Motor neuron (in vitro differentiated cells): Measurements from ENCODE around the gene SMIM38. TPM values are rescaled to one million over a fixed set of nuclear protein-coding genes. Genes with fewer than 3 reads are reported as not detected.
A peak's percentile ranks its signal among the peaks of the same experiment; 100 is the strongest.

Experiments
- ATAC-seq, 8 experiments: fragments of 200-7000 bp; cut with Tn5 transposase; replicated peaks in 6 of 8; 2 replicates each; pipeline ENCODE4 v1.8.0; 2021; ENCODE audit warnings: mild to moderate bottlenecking in 8 of 8, moderate library complexity in 8 of 8
- H3K27ac ChIP-seq, 2 donors: fragments of 250-450 bp; sonication (Bioruptor Pico); 2 replicates each; pipeline ENCODE4 v1.9.0; 2021; ENCODE audit warnings: antibody characterized with exemption in 2 of 2, mild to moderate bottlenecking in 2 of 2, moderate library complexity in 1 of 2
- H3K4me1 ChIP-seq, 2 donors: fragments of 250-450 bp; sonication (Bioruptor Pico); replicated peaks in 1 of 2; 2 replicates each; pipeline ENCODE4 v1.6.1; 2021; ENCODE audit warnings: antibody characterized with exemption in 2 of 2, mild to moderate bottlenecking in 2 of 2, moderate library complexity in 1 of 2
- H3K4me3 ChIP-seq, 5 donors: fragments of 250-450 bp; sonication (Bioruptor Pico); 2 replicates each; pipeline ENCODE4 v1.9.0; 2021; ENCODE audit warnings: antibody characterized with exemption in 5 of 5, mild to moderate bottlenecking in 5 of 5, moderate library complexity in 4 of 5
- WGBS, 10 experiments: fragments of 450-650 bp; shearing (Covaris generic); methylation state at CpG; one replicate each; pipeline ENCODE4 v1.0.0; 2022; 5-methylcytosine and 5-hydroxymethylcytosine counted together
- in situ Hi-C, 9 experiments: fragments of 400-800 bp; cut with MboI; loops; one replicate each; pipeline ENCODE4 v1.15.0; 2021; ENCODE audit warnings: low sequenced_read_pairs in 9 of 9, low pct_unique_long_range_greater_than_20kb in 2 of 9; ENCODE audit not compliant: unreplicated experiment in 9 of 9
- total RNA-seq, 8 experiments: library from RNA; unstranded; fragments of 300-600 nt; gene quantifications; 2 replicates each; pipeline versions ENCODE4 v1.2.3 to v1.2.4, GENCODE V29; 2022

The SMIM38 gene
- total RNA-seq, 8 experiments from 2014 or later: 0.14 to 1.2 (median 0.56) TPM; not detected in 1

DNA sequence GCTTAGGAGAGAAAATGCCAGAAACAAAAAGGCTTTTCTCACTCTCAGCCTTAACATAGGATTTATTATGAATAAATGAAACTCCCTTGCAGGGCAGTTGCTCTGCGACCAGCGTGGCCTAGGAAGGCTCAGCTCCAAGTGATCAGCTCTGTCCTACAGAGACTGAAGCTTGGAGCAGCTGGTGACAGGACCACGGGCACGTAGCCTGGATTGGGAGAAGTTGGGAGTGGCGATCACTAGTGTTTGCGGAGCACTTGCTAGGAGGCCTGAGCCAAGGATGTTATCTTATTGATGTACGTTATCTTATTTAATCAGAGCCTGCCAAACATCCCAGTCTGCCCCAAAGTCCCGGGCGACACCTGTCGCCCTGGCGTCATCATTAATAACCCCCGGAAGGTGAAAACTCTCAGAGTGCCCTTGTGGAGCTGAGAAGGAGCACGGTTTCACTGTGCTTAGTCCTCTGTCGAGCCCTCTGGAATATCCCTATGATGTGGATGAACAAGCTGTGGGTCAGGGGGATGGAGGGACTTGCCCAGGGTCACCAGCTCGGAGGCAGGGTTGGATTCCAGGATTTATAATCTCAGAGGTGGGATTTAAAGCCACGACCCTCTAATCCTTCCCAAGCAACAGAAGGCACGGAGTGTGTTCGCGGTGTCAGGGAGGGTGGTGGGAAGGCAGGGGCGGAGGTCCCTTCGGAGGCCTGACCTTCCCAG, 40.8 kb upstream of the SMIM38 start:
- Histone ChIP-seq H3K4me1 (peaks cover 0 to 8% of the 10 kb centered on the region in 2 donors), H3K27ac (no peak overlapping the region), H3K4me3 (no peak overlapping the region)
- in situ Hi-C loops: loop anchor here in 5 of 9 experiments (10.0 to 25.0 kb wide), 3 partner anchors 322 to 547 kb away; no protein-coding TSS in a partner anchor
- 68 to 95% (median 83%) methylated on average over 3 to 9 of the region's 21 CpGs; no CpG with 5 or more reads in 4 of the 10 experiments for WGBS, 10 experiments
- ATAC-seq: no peak

DNA sequence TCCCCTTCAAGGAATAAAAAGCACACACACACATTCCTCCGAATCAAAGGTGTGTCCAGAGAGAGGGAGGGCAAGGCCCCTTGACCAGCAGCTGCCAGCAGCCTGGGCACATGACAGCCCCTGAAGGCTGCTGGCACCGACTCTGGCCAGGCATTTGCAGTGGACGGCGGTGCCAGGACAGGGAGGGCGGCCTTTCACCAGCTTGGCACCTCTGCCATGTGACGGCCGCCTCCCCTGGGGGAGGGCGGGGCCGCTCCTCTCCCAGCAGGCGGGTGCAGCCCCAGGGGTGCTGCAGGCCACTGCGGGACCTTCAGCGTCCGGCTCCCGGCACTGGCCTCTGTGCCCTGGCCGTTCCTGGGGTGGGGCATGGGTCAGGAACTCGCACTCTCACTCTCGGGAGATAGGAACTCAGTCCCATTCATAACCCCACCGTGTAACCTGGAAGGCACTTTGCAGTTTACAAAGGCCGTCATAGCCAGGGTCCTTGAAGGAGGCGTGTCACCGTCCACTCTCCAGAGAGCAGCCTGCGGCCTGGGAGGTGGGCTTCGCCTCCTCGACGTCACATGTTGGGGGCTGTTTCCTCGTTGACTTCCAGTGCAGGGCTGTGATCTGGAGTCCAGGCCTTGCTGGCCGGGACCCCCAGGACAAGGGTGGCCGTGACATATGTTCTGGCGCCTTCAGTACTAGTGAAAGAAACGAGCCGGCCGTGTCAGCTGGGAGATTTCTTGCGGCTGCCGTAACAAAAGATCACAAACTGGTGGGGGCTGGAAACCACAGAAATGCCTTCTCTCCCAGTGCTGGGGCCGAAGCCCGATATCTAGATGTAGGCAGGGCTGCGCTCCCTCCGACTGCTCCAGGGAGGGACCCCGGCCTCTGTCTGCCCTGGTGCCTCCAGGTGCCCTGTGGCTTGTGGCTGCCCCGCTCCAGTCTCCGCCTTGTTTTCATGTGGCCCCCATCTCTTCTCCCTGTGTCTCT, 39.9 kb upstream of the SMIM38 start:
- Histone ChIP-seq H3K4me1 (peaks cover 0 to 8% of the 10 kb centered on the region in 2 donors), H3K4me3 (no peak overlapping the region), H3K27ac (no peak overlapping the region)
- no peak for ATAC-seq
- in situ Hi-C loops: loop anchor here in 5 of 9 experiments (10.0 to 25.0 kb wide), 3 partner anchors 321 to 546 kb away; no protein-coding TSS in a partner anchor
- WGBS, 10 experiments: 40 to 75% (median 63%) methylated on average over 1 to 18 of the region's 41 CpGs; no CpG with 5 or more reads in 4 of the 10 experiments

GRCh38 chr11:69116671-69117070, 39.1 kb upstream of the SMIM38 start:
- Histone ChIP-seq H3K27ac (no peak overlapping the region), H3K4me3 (no peak overlapping the region), H3K4me1 (peaks cover 0 to 6% of the 10 kb centered on the region in 2 donors)
- 70 to 100% methylated on average over 1 to 2 of the region's 10 CpGs; no CpG with 5 or more reads in 8 of the 10 experiments for WGBS, 10 experiments
- ATAC-seq: no peak
- in situ Hi-C loops: loop anchor here in 5 of 9 experiments (10.0 to 25.0 kb wide), 3 partner anchors 321 to 546 kb away; no protein-coding TSS in a partner anchor

GRCh38 chr11:69119190-69119589, 36.5 kb upstream of the SMIM38 start:
- Histone ChIP-seq H3K27ac (no peak overlapping the region), H3K4me3 (no peak overlapping the region), H3K4me1 (peaks cover 9 to 13% of the 10 kb centered on the region in 2 donors)
- ATAC-seq: peak in 2 of 8 experiments; percentile 20 to 66
- in situ Hi-C loops: loop anchor here in 5 of 9 experiments (10.0 to 25.0 kb wide), 3 partner anchors 318 to 543 kb away; no protein-coding TSS in a partner anchor
- WGBS, 10 experiments: 43 to 100% (median 88%) methylated on average over 1 to 2 of the region's 2 CpGs; no CpG with 5 or more reads in 5 of the 10 experiments

DNA sequence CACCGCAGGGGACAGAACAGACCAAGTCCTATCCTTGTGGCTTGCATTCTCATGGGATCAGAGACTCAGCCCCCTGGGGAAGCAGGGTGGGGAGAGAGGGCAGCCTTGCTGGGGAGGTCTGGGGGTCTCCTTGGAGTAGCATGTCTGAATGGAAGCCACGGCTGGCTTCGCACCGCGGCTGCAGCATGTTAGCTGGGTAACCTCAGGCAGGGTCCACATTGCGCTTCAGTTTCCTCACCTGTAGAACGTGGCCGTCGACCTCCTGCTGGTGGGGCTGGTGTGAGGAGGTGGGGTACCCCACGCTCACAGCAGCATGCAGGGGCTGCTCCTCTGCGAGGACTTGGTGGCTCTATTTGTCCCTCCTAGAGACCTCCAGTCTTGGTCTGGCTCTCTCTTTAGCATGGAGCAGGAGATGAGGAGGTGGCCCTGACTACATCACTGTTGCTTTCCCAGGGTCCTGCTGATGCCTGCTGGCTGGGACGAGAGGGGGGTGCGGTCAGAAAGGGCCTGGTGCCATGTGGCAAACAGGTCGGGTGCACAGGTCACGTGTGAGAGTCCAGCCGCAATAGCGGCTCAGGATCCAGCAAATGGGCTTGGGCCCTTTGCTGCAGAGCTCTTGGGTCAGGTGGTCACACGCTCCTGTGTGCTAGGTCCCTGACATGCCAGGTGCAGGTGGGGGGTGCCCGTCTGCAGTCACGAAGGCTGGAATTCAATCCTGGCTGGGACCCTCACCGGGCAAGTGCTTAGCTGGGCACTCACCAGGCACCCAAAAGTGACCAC, 35.4 kb upstream of the SMIM38 start:
- Histone ChIP-seq H3K27ac (no peak overlapping the region), H3K4me1 (peaks cover 9 to 13% of the 10 kb centered on the region in 2 donors), H3K4me3 (no peak overlapping the region)
- in situ Hi-C loops: loop anchor here in 5 of 9 experiments (25.0 kb wide), 2 partner anchors 317 to 542 kb away; no protein-coding TSS in a partner anchor
- WGBS, 10 experiments: 73 to 100% (median 82%) methylated on average over 1 to 7 of the region's 21 CpGs; no CpG with 5 or more reads in 4 of the 10 experiments
- ATAC-seq: no peak

GRCh38 chr11:69121021-69121420, 34.7 kb upstream of the SMIM38 start:
- H3K27ac ChIP-seq: no peak overlapping the region
- in situ Hi-C loops: loop anchor here in 5 of 9 experiments (25.0 kb wide), 2 partner anchors 316 to 541 kb away; no protein-coding TSS in a partner anchor
- no peak overlapping the region for H3K4me3 ChIP-seq
- peaks cover 9 to 13% of the 10 kb centered on the region in 2 donors for H3K4me1 ChIP-seq
- 60 to 90% (median 80%) methylated on average over 1 to 5 of the region's 9 CpGs; no CpG with 5 or more reads in 2 of the 10 experiments for WGBS, 10 experiments
- ATAC-seq: no peak

- WGBS, 10 experiments: 65 to 100% (median 88%) methylated on average over 1 to 7 of the region's 19 CpGs; no CpG with 5 or more reads in 7 of the 10 experiments
- Histone ChIP-seq H3K27ac (no peak overlapping the region), H3K4me1 (peaks cover 9 to 13% of the 10 kb centered on the region in 2 donors), H3K4me3 (no peak overlapping the region)
- in situ Hi-C loops: loop anchor here in 5 of 9 experiments (25.0 kb wide), 2 partner anchors 316 to 541 kb away; no protein-coding TSS in a partner anchor
- ATAC-seq: no peak
Measured at GRCh38 chr11:69121621-69122325, 34.0 kb upstream of the SMIM38 start.

GRCh38 chr11:69122326-69122629, 33.5 kb upstream of the SMIM38 start:
- in situ Hi-C loops: loop anchor here in 5 of 9 experiments (25.0 kb wide), 2 partner anchors 315 to 540 kb away; no protein-coding TSS in a partner anchor
- WGBS, 10 experiments: 100% methylated on average over 1 of the region's 9 CpGs; no CpG with 5 or more reads in 9 of the 10 experiments
- no peak overlapping the region for H3K4me3 ChIP-seq
- ATAC-seq: peak in 1 of 8 experiments; percentile 1
- H3K4me1 ChIP-seq: peaks cover 9 to 13% of the 10 kb centered on the region in 2 donors
- H3K27ac ChIP-seq: no peak overlapping the region

- H3K4me1 ChIP-seq: peaks cover 9 to 13% of the 10 kb centered on the region in 2 donors
- in situ Hi-C loops: loop anchor here in 5 of 9 experiments (25.0 kb wide), 2 partner anchors 314 to 539 kb away; no protein-coding TSS in a partner anchor
- peak; percentile 83 to 99 (median 90) for ATAC-seq
- H3K4me3 ChIP-seq: no peak overlapping the region
- H3K27ac ChIP-seq: no peak overlapping the region
- 16 to 100% (median 29%) methylated on average over 1 to 8 of the region's 27 CpGs; no CpG with 5 or more reads in 7 of the 10 experiments for WGBS, 10 experiments
Measured at GRCh38 chr11:69122630-69123431, 32.9 kb upstream of the SMIM38 start.

GRCh38 chr11:69123593-69124545, 31.9 kb upstream of the SMIM38 start:
- 58 to 90% (median 80%) methylated on average over 2 to 10 of the region's 27 CpGs; no CpG with 5 or more reads in 2 of the 10 experiments for WGBS, 10 experiments
- no peak for ATAC-seq
- no peak overlapping the region for H3K27ac ChIP-seq
- H3K4me1 ChIP-seq: peaks cover 9 to 13% of the 10 kb centered on the region in 2 donors
- H3K4me3 ChIP-seq: no peak overlapping the region
- in situ Hi-C loops: loop anchor here in 5 of 9 experiments (25.0 kb wide), 2 partner anchors 313 to 538 kb away; no protein-coding TSS in a partner anchor
